ENCODE measurements around the gene SFXN3.

GRCh38 chr10:101019440-101019703 is 11.7 kb upstream of the SFXN3 start:
- TF ChIP-seq, protein P1, sequence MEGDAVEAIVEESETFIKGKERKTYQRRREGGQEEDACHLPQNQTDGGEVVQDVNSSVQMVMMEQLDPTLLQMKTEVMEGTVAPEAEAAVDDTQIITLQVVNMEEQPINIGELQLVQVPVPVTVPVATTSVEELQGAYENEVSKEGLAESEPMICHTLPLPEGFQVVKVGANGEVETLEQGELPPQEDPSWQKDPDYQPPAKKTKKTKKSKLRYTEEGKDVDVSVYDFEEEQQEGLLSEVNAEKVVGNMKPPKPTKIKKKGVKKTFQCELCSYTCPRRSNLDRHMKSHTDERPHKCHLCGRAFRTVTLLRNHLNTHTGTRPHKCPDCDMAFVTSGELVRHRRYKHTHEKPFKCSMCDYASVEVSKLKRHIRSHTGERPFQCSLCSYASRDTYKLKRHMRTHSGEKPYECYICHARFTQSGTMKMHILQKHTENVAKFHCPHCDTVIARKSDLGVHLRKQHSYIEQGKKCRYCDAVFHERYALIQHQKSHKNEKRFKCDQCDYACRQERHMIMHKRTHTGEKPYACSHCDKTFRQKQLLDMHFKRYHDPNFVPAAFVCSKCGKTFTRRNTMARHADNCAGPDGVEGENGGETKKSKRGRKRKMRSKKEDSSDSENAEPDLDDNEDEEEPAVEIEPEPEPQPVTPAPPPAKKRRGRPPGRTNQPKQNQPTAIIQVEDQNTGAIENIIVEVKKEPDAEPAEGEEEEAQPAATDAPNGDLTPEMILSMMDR (IDR thresholded peaks at IDR 0.05): no peak
- TF ChIP-seq POLR2A (IDR thresholded peaks at IDR 0.05): no peak

Measured in lower leg skin (tissue), 3 donors.